CD1c-positive myeloid dendritic cell (primary cell): ENCODE results near the gene GFER.

Source experiments
- DNase-seq: peaks from one replicate; pipeline ENCODE4 v3.0.0-alpha.2; 2016; ENCODE audit errors: extremely low spot score

Gene GFER

DNA sequence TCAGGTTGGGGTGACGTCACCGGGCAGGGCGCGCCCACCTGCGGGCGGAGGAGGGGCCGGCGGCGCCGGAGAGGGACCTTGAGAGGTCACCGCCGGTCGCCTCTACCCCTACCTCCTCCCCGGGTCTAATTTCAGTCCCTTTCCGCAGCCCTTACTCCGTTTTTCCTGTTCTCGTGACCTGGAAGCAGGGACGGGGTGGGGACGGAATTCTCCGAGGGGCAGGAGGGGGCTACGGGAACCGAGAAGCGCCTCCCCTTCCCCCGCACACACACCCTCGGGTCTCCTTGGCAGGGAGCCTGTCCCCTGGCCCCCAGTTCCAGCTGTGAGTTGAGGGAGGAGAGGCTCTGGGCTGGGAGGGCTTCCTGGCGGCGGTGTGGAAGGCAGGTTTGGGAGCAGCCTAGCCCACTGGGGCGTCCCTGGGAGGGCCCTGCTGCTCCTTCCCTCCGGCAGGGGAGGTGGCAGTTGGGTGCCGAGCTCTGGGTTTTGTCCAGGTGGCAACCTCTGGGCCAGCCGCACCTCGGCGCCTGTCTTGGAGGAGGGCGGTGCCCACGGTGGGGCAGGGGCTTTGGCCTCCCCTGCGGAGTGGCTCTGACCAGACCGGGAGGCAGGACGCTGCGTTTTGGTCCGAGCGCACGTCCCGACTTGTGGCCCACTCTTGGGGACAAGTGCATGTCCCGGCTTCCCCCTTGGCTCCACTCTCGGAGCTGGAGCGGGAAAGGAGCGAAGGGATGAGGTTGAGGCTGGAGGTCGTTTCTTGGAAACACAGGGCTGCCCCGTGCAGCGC, 6.5 kb downstream of the GFER start:
- no peak for DNase-seq

GRCh38 chr16:1991135-1991551, 7.2 kb downstream of the GFER start:
- peak; percentile 36 for DNase-seq

DNA sequence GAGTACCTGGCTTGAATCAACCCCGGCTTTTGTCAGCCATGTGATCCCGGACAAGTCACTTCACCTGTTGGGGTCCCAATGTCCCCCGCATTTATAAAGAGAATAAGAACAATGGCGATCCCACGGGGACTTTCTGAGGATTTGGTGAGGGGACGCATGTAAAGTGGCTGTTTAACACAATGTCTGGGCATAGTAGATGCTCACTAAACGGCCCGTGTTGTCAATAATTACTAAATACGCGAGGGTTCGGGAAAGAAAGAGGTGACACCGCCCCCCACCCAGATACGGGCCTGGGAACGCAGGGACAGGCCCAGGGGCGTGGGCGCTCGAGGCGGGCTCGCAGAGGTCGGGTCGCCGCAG, 7.6 kb downstream of the GFER start:
- DNase-seq, result no peak

GRCh38 chr16:1991948-1992703, 8.1 kb downstream of the GFER start:
- DNase-seq, result peak; percentile 98

- no peak for DNase-seq
These were observed 8.8 kb downstream of the GFER start for GRCh38 chr16:1992704-1993317.

DNA sequence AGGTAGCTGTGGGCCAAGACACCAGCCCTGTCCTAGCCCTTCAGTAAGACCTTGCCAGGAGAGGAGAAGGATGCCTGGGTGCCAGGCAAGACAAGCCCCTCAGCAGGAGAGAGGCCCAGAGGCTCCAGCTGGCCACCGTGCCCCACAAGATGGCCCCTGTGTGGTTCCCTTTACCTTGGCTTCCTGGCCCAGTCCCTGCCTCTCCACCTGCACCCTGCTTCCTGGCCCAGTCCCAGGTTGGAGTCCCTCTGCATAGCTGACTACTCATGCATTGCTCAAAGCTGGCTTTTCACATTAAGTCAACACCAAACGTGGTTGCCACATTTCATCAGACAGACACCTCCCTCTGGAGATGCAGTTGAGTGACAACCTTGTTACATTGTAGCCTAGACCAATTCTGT, 9.7 kb downstream of the GFER start:
- no peak for DNase-seq

- DNase-seq, result no peak
These were observed 13.7 kb downstream of the GFER start for GRCh38 chr16:1997494-1998359.

- no peak for DNase-seq
These were observed 14.4 kb downstream of the GFER start for GRCh38 chr16:1998360-1998835.

DNA sequence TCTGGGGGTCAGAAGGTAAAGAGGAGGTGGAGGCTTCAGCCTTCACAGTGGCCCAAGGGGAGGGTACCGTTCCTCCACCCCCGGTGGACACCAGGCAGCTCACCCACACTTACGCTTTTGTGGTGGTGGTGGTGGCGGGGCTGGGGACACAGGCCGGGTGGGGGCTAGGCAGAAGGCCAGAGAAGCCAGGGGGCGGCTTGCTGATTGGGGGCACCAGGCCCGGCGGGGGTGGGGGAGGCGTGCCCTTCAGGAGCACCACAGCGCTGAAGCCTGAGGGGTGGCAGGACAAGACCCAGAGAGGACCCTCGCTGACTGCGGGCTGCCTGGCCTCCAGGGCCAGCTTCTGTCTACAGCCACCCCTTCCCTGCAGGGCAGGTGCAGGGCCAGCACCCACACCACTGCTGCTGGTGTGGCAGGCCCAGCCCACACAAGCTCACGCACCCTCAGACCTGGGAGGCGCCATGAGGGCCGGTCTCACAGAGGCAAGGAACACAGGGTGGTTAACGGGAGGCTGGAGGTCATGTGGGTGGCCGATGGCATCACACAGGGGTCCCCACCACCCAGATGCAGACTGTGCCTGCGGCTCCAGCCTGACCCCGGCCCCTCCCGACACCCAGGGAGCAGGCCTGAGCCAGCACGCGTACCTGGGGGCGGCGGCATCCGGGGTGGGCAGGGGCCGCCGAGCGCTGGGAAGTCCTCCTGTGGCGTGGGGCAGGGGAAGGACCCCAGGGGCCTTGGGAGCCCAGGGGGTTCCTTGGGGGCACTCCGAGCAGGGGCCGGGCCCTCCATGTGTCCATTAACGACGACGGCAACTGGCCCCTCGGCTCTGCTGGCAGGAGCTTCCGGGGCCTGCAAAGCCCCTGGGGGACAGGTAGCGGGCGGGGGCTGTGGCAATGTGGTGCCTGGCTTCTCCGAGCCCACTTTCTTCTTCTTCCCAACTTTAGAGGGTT, 15.1 kb downstream of the GFER start:
- DNase-seq, result no peak

DNA sequence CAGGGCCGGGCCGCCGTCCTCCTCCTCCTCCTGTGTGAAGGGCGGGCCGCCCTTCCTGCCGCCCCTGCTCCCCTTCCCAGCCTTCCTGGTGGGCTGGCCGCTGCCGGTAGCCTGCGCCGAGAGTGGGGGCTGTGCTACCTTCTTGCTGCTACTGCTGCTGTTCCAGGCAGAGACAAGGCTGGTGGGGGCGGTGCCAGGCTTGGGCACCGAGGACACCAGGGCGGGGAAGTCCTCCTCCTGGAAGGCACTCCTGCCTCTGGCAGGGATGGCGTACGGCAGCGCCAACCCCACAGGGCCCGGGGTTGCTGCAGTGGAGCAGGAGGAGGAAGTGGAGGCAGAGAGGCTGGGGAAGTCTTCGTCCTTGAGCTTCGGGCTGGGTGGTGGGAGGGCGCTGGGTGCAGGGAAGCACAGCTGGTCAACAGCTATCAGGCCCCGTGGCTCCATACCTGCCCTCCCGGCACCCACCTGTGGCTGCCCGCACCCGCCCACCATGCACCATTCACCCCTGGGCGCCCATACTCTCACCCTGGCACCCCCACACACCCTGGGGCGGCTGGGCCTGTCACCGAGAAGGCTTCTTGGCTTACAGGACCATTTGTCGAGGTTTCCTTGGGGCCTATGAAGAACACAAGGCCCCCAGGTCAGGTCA, 16.0 kb downstream of the GFER start:
- DNase-seq, result no peak

GRCh38 chr16:2001035-2001434, 17.0 kb downstream of the GFER start:
- no peak for DNase-seq

DNA sequence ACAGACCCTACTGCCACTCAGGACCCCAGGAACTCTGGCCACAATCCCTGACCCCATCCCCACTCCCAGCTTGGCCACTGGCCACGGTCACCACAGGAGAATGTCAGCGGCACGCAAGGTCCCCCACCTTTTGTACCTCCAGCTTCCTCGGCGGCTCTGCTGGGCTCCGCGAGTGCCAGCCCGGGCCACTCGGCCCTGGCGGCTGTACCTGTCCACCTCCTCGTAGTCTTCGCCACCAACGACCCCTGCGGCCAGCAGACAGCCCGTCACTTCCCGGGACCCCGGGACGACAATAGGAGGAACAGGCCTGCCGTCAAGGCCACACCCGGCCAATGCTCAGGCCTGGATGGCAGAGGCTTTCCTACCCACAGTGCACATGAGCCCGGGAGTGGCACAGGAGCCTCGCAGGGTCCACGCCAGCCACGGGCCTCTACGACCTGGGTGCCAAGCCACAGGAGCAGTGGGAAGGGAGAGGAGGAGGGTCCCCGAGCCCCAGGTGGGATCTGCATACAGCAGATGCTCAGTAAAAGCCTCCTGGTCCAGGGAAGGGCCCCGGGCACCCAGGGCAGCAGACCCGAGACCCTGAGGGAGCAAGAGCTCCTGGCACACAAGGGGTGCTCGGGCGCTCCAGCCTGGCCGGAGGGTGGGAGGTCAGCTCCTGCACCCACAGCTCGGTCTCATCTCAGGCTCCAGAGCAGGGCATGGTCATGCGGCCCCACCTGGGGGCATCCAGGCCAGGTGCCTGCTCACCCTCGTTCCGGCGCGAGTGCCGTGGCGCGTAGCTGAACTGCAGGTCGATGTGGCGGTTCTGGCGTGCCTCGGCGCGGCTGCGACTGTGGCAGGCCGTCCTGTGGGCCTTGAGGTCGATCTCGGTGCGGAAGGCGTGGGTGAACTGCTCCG, 17.7 kb downstream of the GFER start:
- DNase-seq, result no peak

- DNase-seq, result no peak
These were observed 18.6 kb downstream of the GFER start for GRCh38 chr16:2002406-2003230.

DNA sequence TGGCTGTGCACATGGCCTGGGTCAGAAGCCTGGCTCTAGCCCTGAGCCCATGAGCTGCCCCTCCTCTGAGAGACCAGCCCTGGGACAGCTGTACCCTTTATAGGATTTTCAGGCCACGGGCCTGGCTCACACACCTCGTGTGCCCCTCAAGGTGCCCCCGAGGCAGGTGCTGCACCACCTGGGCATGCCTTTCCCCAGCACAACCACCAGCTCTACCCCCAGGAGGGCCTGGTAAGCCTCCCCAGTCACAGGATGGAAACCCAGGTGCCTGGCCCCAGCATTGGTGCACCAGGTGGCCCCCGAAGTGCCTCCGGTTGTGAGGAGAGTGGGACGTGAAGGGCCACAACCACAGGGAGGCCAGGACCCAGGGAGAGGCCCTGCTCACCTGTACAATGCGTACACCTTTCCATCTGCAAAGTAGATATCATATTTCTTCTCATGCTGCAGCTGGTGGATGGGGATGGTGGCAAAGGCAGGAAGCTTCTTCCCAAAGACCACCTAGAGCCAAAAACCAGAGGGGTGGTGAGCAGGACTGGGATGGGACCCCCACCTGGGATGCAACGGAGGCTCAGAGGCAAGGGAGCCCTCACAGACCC, 19.3 kb downstream of the GFER start:
- DNase-seq, result no peak

GRCh38 chr16:2003827-2004641, 20.0 kb downstream of the GFER start:
- DNase-seq, result peak; percentile 95

DNA sequence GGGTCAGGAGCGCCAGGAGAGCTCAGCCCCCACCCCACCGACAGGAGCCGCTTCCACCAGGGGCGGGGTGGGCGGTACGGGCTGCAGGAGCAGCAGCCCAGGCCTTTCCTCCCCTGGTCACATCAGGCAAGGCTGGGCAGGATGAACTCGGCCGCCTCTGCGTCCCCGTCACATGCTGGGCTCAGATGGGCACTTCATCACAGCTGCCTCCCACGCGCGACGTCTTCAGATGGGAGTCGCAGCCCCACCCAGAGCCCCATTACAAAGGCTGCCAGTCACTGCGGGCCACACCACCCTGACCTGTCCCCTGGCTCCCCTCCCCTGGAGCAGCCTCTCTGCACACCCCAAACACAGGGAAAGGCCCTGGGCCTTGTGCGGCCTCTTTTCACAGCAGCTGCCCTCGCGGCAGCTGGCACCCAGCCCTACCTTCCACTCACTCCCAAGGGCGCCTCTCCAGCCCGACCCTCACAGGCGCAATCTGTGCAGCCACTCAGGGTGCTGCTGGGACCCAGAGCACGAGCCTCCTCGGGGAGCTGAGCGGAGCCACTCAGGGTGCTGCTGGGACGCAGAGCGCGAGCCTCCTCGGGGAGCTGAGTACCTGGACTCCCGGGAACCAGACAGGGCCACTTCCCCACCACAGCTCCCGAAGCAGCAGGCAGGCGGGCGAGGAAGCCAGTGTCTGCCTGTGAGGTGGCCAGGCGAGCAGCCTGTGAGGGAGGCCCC, 21.0 kb downstream of the GFER start:
- no peak for DNase-seq
